Measurements from ENCODE around the gene PRKD2.
"Not testable (repeated sequence)": the region's sequence is repeated elsewhere in the genome, so short reads cannot be mapped to it uniquely, and the experiment has no call there.

The PRKD2 gene

DNA sequence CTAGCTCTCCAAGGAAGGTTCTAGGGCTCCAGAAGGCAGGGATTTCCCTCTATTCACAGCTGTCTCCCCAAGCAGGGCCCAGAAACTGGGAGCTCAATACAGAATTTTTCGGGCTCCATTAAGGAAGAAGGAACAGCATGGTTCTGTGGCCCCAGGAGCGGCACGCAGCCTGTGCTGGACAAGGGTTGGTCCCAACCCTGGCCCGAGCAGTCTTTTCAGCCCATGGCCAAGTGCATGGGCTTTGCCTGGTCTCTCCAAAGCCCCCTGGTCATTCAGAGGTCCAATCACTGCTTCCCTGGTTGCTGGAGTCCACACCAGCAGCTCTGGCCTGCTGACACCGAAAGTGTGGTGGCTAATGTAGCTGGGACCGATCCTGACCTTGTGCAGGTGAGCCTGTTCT, 6.6 kb upstream of the PRKD2 start:
- DNase-seq (ENCODE audit: low spot score), result no peak

DNA sequence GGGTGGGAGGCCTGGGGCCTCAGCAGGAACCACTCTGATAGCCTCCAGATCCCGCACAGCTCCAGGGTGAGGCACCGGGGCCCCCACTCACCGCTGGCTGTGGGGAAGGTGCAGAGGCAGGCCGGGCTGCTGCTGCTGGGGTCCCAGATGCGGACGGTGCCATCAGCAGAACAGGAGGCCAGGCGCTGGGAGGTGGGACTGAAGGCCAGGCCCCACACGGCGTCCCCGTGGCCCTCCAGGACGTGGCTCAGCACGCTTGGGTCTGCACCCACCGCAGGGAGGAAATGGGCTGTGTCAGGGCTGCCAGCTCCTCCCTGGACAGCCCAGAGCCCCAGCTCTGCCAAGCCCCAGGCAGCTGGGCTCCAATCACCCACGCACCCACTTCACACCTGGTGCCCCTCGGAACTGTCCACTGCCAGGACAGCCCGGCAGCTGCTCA, 6.1 kb upstream of the PRKD2 start:
- DNase-seq (ENCODE audit: low spot score), result no peak

DNA sequence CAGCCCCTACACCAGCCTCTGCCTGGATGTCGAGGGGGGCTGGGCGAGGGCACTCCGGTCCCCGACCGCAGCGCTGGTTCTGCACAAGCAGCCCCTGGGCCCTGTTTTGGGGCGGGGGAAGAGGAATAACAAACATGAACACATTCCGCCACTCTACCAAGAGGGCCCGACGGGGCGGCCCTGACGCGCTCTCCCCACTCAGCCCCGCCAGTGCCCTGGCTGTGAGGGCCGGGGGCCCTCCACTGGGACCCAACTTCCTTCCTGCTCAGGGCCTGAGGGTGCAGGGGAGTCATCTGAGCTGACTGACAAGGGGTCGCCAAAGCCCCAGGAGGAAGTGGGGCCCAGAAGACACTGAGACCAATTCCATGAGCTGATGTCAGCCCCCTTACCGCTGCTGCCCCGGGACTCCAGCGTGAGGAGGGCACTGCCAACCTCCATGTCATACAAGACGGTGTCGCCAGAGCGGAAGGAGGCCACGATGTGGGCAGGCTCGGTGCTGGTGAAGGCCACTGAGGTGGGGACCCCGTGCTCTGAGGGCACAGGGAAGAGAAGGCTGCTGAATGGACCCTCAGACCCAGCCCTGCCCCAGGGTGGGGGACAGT, 5.6 kb upstream of the PRKD2 start:
- no peak for DNase-seq (ENCODE audit: low spot score)

DNA sequence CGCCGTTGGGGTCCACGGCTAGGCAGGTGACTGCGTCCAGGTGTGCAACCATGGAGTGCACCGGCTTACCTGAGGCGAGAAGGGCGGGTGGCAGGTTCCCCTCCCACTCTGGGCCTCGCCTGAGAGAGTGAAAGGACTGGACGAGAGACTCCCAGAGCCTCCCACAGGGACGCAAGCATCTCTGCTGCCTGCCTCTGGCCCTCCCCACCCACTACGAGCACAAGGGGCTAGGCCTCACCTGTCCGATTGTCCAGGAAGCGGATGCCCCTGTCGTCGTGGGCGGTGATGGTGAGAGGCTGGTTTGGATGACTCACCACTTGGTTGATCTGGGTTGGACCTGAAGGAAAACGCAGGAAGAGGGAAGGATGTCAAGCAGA, 5.1 kb upstream of the PRKD2 start:
- no peak for DNase-seq (ENCODE audit: low spot score)

DNA sequence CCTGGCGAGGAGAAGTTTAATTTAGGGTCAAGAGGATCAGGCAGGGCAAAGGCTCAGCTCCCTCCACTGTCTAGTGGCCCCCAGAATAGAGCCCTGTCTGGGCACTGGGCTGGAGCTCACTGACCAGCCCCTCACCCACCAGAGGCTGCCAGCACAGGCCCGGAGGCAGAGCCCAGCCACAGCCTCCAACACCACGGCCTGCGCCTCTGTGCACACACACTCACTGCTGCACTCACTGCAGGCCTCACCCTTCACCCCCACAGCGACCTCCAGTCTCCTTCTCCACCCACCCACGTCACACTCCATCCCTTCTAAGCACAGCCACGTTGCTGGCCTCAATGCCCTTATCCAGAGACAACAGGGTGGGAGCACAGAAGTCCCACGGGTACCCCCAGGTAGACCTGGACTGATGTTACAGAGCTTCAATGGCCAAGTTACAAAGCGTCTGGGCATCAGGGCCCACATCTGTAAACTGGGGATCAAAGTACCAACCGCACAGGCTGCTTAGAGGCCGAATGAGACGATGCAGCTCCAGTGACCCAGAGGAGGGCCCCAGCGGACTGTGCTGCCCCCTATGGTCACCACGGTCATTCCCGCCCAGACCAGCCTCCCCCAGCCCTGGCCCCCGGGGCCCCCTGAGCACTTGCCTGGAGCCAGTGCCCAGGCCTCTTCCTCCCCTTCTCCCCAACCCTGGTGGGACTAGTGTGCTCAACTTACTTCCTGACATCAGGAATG, 4.5 kb upstream of the PRKD2 start:
- no peak for DNase-seq (ENCODE audit: low spot score)

DNA sequence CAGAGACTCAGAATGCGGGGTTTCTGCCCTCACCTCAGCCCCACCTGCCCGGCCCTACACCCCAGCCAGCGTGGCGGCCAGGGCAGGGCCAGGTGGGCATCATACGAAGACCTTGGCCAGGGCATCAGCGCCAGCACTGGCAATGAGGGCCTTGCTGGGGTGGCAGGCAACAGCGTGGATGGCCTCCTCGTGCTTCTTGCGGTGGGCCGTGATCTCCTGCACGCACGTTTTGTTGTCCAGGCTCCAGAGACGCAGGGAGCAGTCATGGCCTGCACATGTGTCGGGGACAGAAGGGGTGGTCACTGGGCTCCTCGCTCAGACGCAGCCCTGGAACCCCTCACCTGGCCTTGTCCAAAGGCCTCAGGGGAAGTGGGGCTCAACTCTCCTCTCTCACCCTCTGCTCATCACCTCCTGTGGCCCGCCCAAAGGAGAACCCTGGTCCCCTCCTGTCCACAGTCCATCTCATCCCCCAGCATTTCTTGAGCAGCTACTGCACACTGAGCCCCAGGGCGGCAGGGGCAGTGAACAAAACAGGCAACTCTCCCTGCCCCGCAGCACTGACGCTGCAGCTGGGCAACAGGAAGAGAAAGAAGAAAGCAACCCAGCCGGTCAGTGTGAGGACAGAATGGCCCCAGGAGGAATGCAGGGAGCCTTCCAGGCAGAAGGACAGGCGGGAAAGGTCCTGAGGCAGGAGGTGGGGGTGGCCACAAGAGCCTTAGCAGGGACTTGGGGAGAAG, 3.8 kb upstream of the PRKD2 start:
- no peak for DNase-seq (ENCODE audit: low spot score)

DNA sequence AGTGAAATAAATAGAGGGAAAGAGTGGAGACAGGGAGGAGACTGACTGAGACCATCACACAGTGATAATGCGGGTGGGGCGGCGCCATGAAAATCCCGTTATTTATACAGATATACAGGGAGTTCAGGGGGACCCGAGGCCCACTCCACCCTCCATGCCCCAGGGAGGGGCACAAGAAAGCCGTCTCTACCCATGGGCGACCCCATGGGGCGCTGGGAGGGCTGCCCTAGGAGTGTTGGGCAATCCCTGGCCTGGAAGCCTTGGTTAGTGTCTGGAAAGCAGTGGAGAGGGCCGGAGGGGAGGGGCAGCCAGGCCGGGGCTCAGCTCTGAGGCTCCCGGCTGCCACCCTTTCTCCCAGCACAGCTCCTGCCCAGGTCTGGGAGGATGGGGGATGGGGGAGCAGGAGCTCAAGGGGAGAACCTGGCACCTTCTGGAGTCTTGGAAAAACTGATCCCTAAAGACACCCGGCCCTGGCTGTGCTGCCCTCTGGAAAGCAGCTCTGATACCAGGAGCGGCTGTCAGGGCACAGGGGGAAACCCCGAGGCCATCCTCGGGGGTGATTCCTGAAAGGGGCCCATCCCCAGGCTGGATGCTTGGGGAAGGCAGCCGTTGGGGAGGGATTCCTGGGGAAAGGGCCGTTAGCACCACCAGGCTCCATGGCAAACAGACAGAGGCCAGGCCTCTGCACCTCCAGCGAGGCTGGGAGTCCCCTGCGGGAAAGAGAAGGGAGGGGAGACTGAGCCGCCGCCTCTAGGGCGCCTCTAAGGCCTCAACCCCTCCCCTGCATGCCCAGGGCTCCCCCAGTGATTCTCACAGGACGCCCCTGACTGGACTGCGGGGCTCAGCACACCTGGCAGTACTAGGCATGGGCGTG, 3.0 kb upstream of the PRKD2 start:
- DNase-seq (ENCODE audit: low spot score), result no peak

DNA sequence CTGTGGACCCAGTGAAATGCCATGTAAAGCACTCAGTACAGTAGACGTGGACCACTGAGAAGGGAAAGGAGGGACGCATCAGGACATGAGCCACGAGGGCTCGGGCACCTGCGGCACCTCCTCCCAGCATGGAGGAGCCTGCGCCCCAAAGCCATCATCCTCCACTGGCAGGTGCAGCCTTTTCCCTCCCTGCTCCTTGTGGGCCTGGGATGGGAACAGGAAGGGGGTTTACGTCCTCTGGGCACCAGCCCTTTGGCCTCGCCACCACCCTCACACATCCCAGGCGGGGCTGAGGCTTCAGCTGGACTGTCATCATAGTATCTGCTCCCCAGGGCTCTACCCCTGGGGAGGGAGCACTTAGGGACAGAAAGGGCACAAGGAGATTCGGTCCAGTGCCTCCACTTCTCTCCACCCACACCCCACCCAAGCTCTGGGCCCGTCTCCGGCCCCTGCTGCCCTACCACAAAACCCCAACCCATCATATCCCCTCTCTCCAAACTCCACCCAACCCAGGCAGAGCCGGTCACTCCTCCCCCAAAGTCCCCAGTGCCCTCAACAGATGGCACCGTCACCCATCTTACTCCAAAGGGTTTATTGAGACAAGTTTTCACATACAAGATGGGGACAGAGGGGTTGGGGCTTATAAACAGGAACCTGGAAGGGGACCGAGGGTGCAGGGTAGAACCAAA, 2.2 kb upstream of the PRKD2 start:
- DNase-seq (ENCODE audit: low spot score), result no peak

DNA sequence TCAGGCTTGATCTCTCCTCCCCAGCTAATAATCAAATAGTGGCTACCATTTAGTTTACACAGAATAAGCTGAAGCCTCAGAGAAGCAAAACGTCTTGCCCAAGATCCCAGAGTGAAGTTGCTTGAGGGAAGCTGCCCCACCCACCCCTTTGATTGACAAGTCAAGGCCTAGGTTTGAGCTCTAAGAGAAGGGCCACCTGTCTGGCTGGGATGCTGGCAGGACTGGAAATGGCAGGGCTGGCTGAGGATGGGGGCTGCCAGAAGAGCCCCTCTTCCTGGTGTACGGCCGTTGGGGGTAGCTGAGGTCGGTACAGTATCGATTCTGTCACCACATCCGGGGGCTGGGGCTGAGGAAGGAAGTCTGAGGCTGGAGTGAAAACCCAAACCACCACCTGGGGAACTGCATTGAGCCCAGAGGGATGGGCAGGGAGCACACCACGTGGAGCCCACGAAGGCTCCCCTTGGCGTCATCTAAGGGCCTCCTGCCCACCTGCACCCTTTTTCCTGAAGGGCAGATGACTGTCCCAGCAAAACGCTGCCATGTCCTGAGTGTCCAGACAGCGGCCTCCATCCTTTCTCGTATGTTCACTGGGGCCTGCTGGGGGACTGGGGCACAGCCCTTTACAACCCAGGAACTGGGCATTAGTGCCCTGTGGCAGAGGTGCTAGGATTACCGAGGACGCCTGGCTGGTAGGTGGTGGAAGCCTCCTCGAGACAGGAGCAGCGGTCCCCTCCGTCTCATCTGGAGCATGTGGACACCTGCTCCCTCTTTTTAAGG, 1.4 kb upstream of the PRKD2 start:
- no peak for DNase-seq (ENCODE audit: low spot score)

DNA sequence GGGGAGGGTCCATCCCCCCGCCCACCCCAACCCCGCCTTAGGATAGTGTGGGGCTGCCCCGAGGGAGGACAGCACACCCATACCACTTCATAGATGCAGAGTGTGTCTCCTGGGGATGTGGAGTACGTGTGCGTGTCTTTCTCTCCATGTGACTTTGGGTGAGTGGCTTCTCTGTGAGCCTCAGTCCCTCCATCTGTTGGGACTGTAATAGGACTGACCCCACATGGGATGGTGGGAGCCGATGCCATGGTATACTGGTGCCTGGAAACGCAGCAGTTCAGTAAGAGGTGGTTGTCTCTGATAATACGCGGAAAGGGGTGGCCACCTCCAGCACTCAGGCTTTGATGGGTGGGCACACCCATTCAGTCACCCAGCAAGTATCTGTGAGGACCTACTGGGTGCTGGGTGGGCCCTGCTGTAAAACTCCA, 816 bp upstream of the PRKD2 start:
- DNase-seq (ENCODE audit: low spot score), result no peak

DNA sequence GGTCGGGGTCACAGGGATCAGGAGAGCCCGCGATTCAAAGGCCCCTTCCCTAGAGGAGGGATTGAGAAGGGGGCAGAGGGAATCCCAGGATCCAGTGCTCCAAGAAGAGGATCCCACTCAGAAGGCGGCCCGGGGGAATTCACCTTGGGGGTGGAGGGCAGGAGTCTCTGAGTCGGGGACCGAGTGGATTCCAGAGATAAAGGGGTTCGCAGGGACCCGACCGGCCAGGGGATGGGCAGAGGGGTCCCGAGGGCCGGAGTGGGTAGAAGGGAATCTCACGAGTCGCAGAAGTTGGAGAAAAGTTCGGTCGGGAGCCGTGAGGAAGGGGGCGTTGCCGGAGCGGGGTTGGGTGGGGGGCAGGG, 261 bp downstream of the PRKD2 start:
- no peak for DNase-seq (ENCODE audit: low spot score)

DNA sequence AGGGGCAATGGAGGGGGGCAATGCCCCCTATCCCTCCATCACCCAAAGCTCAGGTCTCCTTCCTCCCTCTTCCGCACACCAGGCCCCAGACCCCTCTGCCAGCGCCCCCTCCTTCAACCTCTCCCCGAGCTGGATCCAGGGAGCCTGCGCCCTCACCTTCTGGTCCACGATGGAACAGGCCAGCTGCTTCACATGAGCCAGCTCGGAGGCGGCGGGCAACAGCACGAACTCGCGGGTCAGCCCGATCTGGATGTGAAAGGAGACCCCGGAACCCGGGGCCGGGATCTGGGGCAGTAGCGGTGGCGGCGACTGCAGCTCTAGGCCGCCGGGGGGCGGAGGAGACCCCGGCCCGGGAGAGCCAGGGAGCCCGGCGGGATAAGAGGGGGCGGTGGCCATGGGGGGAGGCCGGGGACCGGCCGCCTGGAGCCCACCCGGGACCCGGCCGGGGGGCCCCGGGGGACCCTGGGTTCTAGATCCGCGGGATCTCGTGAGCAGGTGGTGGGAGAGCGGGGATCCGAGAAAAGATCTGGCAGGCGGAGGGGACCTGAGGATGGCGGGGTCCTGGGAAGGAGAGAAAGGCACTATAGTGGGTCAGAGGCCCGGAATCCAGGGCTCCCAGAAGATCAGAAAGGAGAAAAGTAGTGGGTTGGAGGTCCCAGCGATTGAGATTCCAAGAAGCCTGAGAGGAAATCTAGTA, 791 bp downstream of the PRKD2 start:
- DNase-seq (ENCODE audit: low spot score), result peak; percentile 80

DNA sequence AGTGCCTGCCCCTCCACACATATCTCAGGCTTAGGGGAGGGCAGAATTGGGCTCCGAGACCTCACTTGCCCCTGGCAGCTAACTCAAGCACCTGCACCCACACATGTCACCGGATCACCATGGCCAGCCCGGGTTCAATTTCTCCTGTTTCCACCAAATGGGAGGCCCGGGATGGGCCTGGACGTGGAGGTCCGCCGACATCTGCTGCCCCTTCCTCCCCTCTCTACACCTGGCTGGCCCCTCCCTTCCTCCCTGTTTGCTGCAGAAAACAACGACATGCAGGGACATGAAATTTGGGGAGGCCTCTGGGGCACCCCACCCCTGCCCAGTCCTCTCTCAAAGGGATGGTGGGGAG, 1.3 kb downstream of the PRKD2 start:
- DNase-seq (ENCODE audit: low spot score), result no peak

DNA sequence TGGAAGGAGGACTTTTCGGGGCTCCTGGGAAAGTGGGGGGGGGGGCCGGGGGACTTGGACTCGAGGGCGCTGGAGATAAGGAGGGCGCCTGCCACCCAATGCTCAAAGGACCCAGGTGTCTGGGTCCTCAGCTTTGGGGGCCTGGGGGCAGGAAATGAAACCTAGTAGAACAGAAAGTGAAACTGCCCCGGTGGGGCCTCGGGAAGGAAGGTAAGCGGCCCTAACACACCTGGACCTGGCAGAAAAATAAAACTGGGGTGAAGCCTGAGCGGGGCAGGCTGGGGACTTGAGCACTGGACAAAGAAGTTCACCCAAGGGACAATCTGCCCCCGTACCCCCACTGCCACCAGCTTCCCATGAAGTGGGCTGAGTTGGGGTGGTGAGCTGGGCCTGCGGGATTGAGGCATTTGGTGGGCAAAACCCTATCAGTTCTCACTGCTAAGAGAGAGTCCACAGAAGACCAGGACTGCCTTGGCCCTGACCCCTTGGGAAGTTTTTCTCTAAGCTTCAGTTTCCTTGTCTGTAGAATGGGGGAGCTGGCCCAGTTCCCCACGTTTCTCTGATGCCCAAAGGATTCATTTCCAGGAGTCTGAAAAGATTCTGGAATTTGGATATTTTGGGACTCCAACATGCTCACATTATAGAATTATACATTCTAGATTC, 2.3 kb downstream of the PRKD2 start:
- DNase-seq (ENCODE audit: low spot score), result peak; percentile 47

DNA sequence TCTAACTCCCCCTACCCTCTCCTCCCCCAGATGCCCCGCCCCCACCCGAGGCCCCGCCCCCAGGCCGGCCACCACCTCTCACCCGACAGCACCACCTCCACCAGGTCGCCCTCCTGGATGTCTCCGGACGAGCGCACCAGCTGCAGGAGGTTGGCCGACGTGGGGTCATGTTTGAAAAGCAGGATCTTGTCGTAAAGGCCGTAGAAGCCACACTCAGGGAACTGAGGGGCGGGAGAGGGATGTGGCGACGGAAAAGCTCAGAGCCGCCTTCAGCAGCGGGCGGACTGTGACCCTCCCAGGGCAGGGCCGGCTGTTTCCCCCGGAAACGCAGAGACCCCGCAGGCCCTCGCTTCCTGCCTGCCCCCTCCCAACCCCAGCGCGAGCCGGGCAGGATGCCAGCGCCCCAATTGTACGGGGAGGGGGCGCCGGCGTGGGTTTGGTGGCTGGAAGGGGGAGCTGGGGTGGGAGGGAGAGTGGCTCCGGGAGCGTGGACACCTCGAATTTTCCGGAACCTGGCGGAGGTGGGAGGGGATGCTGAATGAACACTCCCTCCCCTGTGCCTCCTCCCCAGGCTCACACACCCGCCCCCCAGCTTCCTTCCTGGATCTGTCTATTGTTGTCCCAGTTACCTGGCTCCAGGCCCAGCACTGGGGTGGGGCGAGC, 3.0 kb downstream of the PRKD2 start:
- DNase-seq (ENCODE audit: low spot score), result peak; percentile 85

DNA sequence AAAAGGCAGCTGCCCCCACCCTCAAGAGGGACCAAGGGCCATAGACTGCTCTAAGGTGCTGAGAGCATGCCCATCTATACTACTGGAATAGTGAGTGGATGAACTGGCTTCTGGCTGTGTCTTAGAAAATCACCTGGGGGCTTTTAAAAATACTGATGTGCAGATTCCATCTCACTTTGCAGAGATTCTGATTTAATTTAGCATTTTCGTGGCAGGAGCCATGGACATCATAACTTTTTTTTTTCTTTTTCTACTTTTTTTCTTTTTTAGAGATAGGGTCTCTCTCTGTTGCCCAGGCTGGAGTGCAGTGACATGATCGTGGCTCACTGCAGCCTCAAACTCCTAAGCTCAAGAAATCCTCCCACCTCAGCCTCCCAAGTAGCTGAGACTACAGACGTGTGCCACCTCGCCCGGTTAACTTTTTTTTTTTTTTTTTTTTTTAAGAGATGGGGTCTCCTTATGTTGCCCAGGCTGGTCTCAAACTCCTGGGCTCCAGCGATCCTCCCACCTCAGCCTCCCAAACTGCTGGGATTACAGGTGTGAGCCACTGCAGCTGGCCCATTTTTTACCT, 4.1 kb downstream of the PRKD2 start:
- DNase-seq (ENCODE audit: low spot score), result not testable (repeated sequence)

DNA sequence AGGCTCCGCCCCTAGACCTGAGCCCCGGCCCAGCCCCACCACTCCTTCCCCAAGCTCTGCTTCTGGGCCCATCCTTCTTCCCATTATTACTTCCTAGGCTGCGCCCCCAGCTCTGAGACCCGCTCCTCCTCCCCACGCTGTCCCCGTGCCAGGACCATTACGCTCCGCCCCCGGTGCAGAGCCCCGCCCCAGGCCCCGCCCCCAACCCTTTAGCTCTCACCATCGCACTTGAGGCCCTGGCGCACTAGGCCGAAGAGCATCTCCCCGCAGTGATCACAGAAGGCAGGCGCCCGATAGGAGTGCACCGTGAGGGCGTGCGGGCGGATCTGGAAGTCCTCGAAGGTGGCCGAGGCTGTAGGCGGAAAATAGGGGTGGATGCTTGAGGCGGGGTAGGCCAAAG, 6.2 kb downstream of the PRKD2 start:
- DNase-seq (ENCODE audit: low spot score), result peak; percentile 66

DNA sequence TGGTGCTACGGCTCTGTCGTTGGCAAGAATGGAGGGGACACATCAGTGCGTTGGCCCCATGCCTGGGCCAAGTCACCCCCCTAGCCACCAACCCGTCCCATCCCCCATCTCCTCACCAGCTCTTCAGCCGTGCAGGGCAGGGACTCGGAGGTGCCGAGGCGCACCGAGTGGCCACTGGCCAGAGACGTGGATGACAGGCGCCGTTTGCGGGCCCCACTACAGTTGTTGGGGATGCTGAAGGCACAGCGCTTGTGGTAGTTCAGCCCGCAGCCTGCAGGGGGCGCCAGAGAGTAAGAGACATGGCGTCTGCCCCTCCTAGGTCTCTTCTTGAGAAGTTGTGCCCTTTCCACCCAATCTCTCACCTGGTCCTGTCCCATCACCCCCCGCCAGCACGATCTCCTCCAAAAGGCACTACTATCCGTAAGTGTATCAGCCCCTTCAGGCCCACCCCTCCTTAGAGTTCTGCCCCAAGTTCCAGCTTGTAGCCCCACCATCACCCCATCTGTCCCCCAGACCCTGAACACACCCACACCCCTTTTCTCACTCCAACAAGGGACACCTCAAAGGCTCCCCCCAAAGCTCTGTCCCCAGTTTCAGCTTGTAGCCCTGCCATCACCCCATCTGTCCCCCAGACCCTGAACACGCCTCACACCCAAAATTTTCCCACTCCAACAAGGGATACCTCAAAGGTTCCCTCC, 12.4 kb downstream of the PRKD2 start:
- peak; percentile 85 for DNase-seq (ENCODE audit: low spot score)
